ENCODE data around the gene ZNF710.
A peak's percentile ranks its signal among the peaks of the same experiment; 100 is the strongest.

DNA sequence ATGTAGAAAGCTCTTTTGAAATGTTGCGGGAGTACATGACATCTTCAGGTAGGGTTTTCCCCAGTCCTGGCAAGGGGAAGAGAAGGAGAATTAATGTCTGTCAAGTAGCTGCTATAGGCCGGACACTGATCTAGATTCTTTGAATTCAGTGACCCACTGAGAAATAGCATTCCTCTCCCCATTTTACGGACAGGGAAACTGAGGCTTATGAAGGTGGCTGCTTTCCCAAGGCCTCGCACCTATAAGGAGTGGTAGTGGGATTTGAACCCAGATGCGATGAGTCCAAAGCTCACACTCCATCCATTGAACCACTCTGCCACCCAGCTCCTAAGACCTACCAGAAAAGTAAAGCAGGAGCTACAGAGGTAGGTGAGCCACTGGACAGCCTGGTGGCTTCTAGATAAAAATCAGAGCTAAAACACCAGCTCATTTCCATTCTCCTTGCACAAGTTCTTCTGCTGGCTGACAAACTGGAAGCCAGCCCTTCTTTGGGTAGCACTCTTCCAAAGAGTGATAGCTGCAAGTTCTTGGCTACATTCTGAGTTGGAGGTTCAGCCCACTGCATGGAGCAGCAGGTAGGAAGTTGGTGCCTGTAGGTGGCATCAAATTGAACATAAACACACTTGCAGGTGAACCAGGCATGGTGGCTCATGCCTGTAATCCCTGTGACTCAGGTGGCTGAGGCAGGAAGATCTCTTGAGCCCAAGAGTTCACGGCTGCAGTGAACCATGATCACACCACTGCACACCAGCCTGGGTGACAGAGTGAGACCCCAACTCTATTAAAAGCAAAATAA, 22.0 kb downstream of the ZNF710 start:
- TF ChIP-seq, protein P1, sequence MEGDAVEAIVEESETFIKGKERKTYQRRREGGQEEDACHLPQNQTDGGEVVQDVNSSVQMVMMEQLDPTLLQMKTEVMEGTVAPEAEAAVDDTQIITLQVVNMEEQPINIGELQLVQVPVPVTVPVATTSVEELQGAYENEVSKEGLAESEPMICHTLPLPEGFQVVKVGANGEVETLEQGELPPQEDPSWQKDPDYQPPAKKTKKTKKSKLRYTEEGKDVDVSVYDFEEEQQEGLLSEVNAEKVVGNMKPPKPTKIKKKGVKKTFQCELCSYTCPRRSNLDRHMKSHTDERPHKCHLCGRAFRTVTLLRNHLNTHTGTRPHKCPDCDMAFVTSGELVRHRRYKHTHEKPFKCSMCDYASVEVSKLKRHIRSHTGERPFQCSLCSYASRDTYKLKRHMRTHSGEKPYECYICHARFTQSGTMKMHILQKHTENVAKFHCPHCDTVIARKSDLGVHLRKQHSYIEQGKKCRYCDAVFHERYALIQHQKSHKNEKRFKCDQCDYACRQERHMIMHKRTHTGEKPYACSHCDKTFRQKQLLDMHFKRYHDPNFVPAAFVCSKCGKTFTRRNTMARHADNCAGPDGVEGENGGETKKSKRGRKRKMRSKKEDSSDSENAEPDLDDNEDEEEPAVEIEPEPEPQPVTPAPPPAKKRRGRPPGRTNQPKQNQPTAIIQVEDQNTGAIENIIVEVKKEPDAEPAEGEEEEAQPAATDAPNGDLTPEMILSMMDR (IDR thresholded peaks at IDR 0.05) = no peak
- peak in 1 of 2 donors; percentile 32 for TF ChIP-seq POLR2AphosphoS5 (IDR thresholded peaks at IDR 0.05; ENCODE audit: insufficient read depth in 1 of 2, low read depth in 1 of 2)
